HCT116 (cell line): ENCODE measurements around the gene AP2A1. TPM values are rescaled to one million over a fixed set of nuclear protein-coding genes. Genes with fewer than 3 reads are reported as not detected.

ENCODE experiments used
- ATAC-seq: fragments of 200-7000 bp; cut with Tn5 transposase; 2 replicates; pipeline ENCODE4 v1.9.1; 2020; ENCODE audit warnings: mild to moderate bottlenecking, moderate library complexity
- BruUV-seq: library from RNA; stranded (reverse); fragments of 400-500 nt; replicated peaks from 2 replicates; lab custom pipeline; 2021; lab: Mats Ljungman, UMichigan
- CTCF ChIA-PET: fragments of 300-600 bp; sonication (Branson Sonifier 250); formaldehyde crosslinking; loops from one replicate; lab custom pipeline; 2021; ENCODE audit warnings: antibody characterized with exemption; lab: Charles Lee
- POLR2A ChIA-PET: fragments of 300-600, 350-600 bp; sonication (Branson Sonifier 250); formaldehyde crosslinking; loops from one replicate; lab custom pipeline; 2021; ENCODE audit warnings: antibody characterized with exemption; lab: Charles Lee
- RAD21 ChIA-PET, 2 experiments: fragments of 300-600 bp; sonication (Branson Sonifier 250); formaldehyde crosslinking; loops; one replicate each; lab custom pipeline; 2023; ENCODE audit warnings: low total read pairs in 2 of 2; ENCODE audit not compliant: uncharacterized antibody in 2 of 2, unreplicated experiment in 2 of 2, low non-redundant PET in 1 of 2; lab: Charles Lee
- DNase-seq: peaks from one replicate; pipeline ENCODE4 v3.0.0-alpha.2; 2010; ENCODE audit warnings: low read depth, low spot score
- H2AFZ ChIP-seq: fragments of 200-600 bp; shearing (Covaris generic), sonication (generic); 2 replicates; pipeline ENCODE4 v1.6.1; 2017; ENCODE audit warnings: low read depth, mixed run types, mixed read lengths, antibody characterized with exemption, low read length; ENCODE audit not compliant: poor library complexity, severe bottlenecking
- H3K27ac ChIP-seq: 2 replicates; pipeline ENCODE4 v1.5.1; 2012; ENCODE audit warnings: low read depth, low read length
- H3K27me3 ChIP-seq: fragments of 200-600 bp; sonication (generic); 2 replicates; pipeline ENCODE4 v1.6.1; 2016; ENCODE audit warnings: mixed run types, low read length, mixed read lengths; ENCODE audit not compliant: insufficient read depth
- H3K36me3 ChIP-seq, 2 experiments: fragments of 200-500 bp in 1 of 2; fragments of 200-600 bp in 1 of 2; sonication (Bioruptor generic) in 1 of 2; sonication (generic) in 1 of 2; 2 replicates each; pipeline versions ENCODE4 v1.5.1 to v1.6.1; 2014 to 2016; ENCODE audit warnings: low read length in 2 of 2, inconsistent platforms in 1 of 2, mixed read lengths in 1 of 2, mixed run types in 1 of 2; ENCODE audit not compliant: insufficient read depth in 2 of 2, control insufficient read depth in 1 of 2
- H3K4me1 ChIP-seq, 2 experiments: fragments of 200-600 bp in 1 of 2; sonication (generic) in 1 of 2; 2 replicates each; pipeline versions ENCODE4 v1.5.1 to v1.6.1; 2012 to 2017; ENCODE audit warnings: low read length in 2 of 2, inconsistent platforms in 1 of 2, mild to moderate bottlenecking in 1 of 2, mixed read lengths in 1 of 2, mixed run types in 1 of 2, moderate library complexity in 1 of 2; ENCODE audit not compliant: insufficient read depth in 2 of 2, control insufficient read depth in 1 of 2
- H3K4me2 ChIP-seq: fragments of 200-600 bp; sonication (generic); 2 replicates; pipeline ENCODE4 v1.6.1; 2017; ENCODE audit warnings: mixed run types, low read length, mixed read lengths
- H3K4me3 ChIP-seq, 2 experiments: fragments of 200-600 bp in 1 of 2; sonication (generic) in 1 of 2; replicated peaks in 1 of 2; 2 replicates each; pipeline ENCODE4 v1.5.1; 2011 to 2016; ENCODE audit warnings: low read length in 2 of 2, control low read depth in 1 of 2, low read depth in 1 of 2, mild to moderate bottlenecking in 1 of 2, mixed read lengths in 1 of 2, mixed run types in 1 of 2
- H3K79me2 ChIP-seq: fragments of 200-600 bp; sonication (generic); 2 replicates; pipeline ENCODE4 v1.6.1; 2017; ENCODE audit warnings: mild to moderate bottlenecking, mixed run types, low read length, moderate library complexity, mixed read lengths; ENCODE audit not compliant: insufficient read depth
- H3K9ac ChIP-seq: fragments of 200-600 bp; sonication (generic); 2 replicates; pipeline ENCODE4 v1.6.1; 2016; ENCODE audit warnings: low read length, mixed read lengths
- H3K9me2 ChIP-seq: fragments of 200-600 bp; sonication (generic), shearing (Covaris generic); 2 replicates; pipeline ENCODE4 v1.6.1; 2017; ENCODE audit warnings: mixed run types, mild to moderate bottlenecking, moderate library complexity; ENCODE audit not compliant: insufficient read depth
- H3K9me3 ChIP-seq, 2 experiments: fragments of 200-500 bp in 1 of 2; fragments of 200-600 bp in 1 of 2; sonication (Bioruptor generic) in 1 of 2; sonication (generic) in 1 of 2; 2 replicates each; pipeline ENCODE4 v1.6.1; 2014 to 2017; ENCODE audit warnings: low read length in 2 of 2, mixed read lengths in 2 of 2, inconsistent platforms in 1 of 2, low read depth in 1 of 2, mild to moderate bottlenecking in 1 of 2, mixed run types in 1 of 2, moderate library complexity in 1 of 2; ENCODE audit not compliant: control insufficient read depth in 1 of 2, insufficient read depth in 1 of 2
- H4K20me1 ChIP-seq: fragments of 200-600 bp; sonication (generic), shearing (Covaris generic); 2 replicates; pipeline ENCODE4 v1.6.1; 2017; ENCODE audit warnings: mixed run types, mild to moderate bottlenecking, moderate library complexity; ENCODE audit not compliant: insufficient read depth
- CBX3 ChIP-seq: IDR thresholded peaks from 2 replicates; pipeline ENCODE4 v1.6.1; 2012; ENCODE audit warnings: low read depth
- CEBPB ChIP-seq: IDR thresholded peaks from 2 replicates; pipeline ENCODE4 v1.6.1; 2012; ENCODE audit warnings: low read depth
- EGR1 ChIP-seq: IDR thresholded peaks from 2 replicates; pipeline ENCODE4 v1.6.1; 2012; ENCODE audit warnings: low read depth
- ELF1 ChIP-seq: IDR thresholded peaks from 2 replicates; pipeline ENCODE4 v1.6.1; 2012; ENCODE audit warnings: low read depth, borderline replicate concordance
- EZH2 ChIP-seq: fragments of 200-600 bp; sonication (generic); IDR thresholded peaks from 2 replicates; pipeline ENCODE4 v1.6.1; 2017; ENCODE audit warnings: antibody characterized with exemption, mixed run types
- FOSL1 ChIP-seq: IDR thresholded peaks from 2 replicates; pipeline ENCODE4 v1.6.1; 2012; ENCODE audit warnings: low read depth
- POLR2A ChIP-seq: IDR thresholded peaks from 2 replicates; pipeline ENCODE4 v1.7.0; 2011; ENCODE audit warnings: borderline replicate concordance; ENCODE audit not compliant: insufficient read depth, insufficient read length; ENCODE audit errors: extremely low read depth
- POLR2AphosphoS5 ChIP-seq: IDR thresholded peaks from 2 replicates; pipeline ENCODE4 v1.6.1; 2011; ENCODE audit warnings: mild to moderate bottlenecking, low read depth, low read length, moderate library complexity
- RAD21 ChIP-seq: IDR thresholded peaks from 2 replicates; pipeline ENCODE4 v1.6.1; 2012; ENCODE audit warnings: low read depth, mild to moderate bottlenecking
- SIN3A ChIP-seq: IDR thresholded peaks from 2 replicates; pipeline ENCODE4 v1.6.1; 2012; ENCODE audit warnings: low read depth
- SP1 ChIP-seq: IDR thresholded peaks from 2 replicates; pipeline ENCODE4 v1.6.1; 2012; ENCODE audit warnings: low read depth
- SRF ChIP-seq: IDR thresholded peaks from 2 replicates; pipeline ENCODE4 v1.6.1; 2012; ENCODE audit warnings: low read depth
- TCF7L2 ChIP-seq: IDR thresholded peaks from 2 replicates; pipeline ENCODE4 v1.7.0; 2011; ENCODE audit warnings: borderline replicate concordance, inconsistent platforms; ENCODE audit not compliant: insufficient read depth, insufficient read length; ENCODE audit errors: extremely low read depth
- YY1 ChIP-seq: IDR thresholded peaks from 2 replicates; pipeline ENCODE4 v1.6.1; 2011; ENCODE audit warnings: low read length, low read depth, moderate library complexity, mild to moderate bottlenecking; ENCODE audit not compliant: insufficient replicate concordance; ENCODE audit errors: extremely low read depth
- ZFX ChIP-seq: fragments of 450-650 bp; IDR thresholded peaks from 2 replicates; pipeline ENCODE4 v1.6.1; 2017
- ZNF274 ChIP-seq: fragments of 200-500 bp; sonication (Bioruptor generic); IDR thresholded peaks from 2 replicates; pipeline ENCODE4 v1.6.1; 2014; ENCODE audit warnings: mild to moderate bottlenecking, low read depth, low read length, inconsistent platforms
- intact Hi-C: fragments of 100-400 bp; cut with micrococcal nuclease; formaldehyde crosslinking; loops from 2 replicates; pipeline ENCODE4 v1.10.0; 2022
- total RNA-seq: library from RNA; stranded (reverse); gene quantifications from one replicate; pipeline ENCODE4 v1.2.1, GENCODE V29; 2021; ENCODE audit not compliant: unreplicated experiment
- TF ChIP-seq, protein P1 (sequence below): IDR thresholded peaks from 2 replicates; pipeline ENCODE4 v1.6.1; 2012; ENCODE audit warnings: low read depth
- TF ChIP-seq, protein P2 (sequence below), 3 experiments: fragments of 200-600 bp in 1 of 3; sonication (generic) in 1 of 3; IDR thresholded peaks in 2 of 3; conservative IDR thresholded peaks in 1 of 3; 2 replicates each; pipeline ENCODE4 v1.5.1; 2012 to 2017; ENCODE audit warnings: low read depth in 2 of 3, low read length in 2 of 3, antibody characterized with exemption in 1 of 3, borderline replicate concordance in 1 of 3, control low read depth in 1 of 3, mild to moderate bottlenecking in 1 of 3, mixed read lengths in 1 of 3, mixed run types in 1 of 3, moderate library complexity in 1 of 3; ENCODE audit not compliant: insufficient read depth in 1 of 3
- TF ChIP-seq, protein P3 (sequence below): IDR thresholded peaks from 2 replicates; pipeline ENCODE4 v1.6.1; 2011; ENCODE audit warnings: mild to moderate bottlenecking, low read length, moderate library complexity; ENCODE audit not compliant: insufficient replicate concordance; ENCODE audit errors: extremely low read depth
- TF ChIP-seq, protein P4 (sequence below): IDR thresholded peaks from 2 replicates; pipeline ENCODE4 v1.6.1; 2012

The AP2A1 gene
- total RNA-seq, 1 experiment from 2014 or later, result 102 TPM

DNA sequence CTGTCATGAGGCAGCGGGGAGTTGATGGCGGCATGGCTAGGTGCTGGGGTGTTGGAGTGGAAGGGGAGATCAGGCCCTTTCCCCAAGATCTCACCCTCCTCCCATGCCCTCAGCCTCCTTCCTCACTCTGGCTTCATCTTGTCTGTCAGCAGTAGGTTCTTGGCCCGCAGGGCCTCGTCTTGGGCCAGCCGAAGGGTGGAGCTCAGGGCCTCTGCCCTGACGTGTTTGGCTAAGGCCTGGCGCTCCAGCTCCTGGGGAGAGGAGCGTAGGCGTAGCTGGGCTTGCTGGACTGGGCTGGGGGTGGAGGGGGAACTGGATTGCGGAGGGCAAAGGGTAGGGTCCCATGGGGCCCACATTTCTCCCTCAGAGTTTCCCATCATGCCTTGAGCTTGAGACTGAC lies 26.9 kb upstream of the AP2A1 start:
- ChIA-PET POLR2A (no interaction called here), CTCF (no interaction called here), RAD21 (no interaction called here)
- DNase-seq, result no peak
- H3K9me2 ChIP-seq, result no peaks in the 10 kb centered on the region
- H3K27me3 ChIP-seq, result no peaks in the 10 kb centered on the region
- H3K4me3 ChIP-seq, result no peak overlapping the region
- H3K79me2 ChIP-seq, result no peaks in the 10 kb centered on the region
- no peak overlapping the region for H2AFZ ChIP-seq
- no peak for TF ChIP-seq FOSL1
- no peak for TF ChIP-seq ZNF274
- TF ChIP-seq TCF7L2, result no peak
- no peak for TF ChIP-seq ELF1
- TF ChIP-seq CEBPB, result no peak
- TF ChIP-seq, protein P1, sequence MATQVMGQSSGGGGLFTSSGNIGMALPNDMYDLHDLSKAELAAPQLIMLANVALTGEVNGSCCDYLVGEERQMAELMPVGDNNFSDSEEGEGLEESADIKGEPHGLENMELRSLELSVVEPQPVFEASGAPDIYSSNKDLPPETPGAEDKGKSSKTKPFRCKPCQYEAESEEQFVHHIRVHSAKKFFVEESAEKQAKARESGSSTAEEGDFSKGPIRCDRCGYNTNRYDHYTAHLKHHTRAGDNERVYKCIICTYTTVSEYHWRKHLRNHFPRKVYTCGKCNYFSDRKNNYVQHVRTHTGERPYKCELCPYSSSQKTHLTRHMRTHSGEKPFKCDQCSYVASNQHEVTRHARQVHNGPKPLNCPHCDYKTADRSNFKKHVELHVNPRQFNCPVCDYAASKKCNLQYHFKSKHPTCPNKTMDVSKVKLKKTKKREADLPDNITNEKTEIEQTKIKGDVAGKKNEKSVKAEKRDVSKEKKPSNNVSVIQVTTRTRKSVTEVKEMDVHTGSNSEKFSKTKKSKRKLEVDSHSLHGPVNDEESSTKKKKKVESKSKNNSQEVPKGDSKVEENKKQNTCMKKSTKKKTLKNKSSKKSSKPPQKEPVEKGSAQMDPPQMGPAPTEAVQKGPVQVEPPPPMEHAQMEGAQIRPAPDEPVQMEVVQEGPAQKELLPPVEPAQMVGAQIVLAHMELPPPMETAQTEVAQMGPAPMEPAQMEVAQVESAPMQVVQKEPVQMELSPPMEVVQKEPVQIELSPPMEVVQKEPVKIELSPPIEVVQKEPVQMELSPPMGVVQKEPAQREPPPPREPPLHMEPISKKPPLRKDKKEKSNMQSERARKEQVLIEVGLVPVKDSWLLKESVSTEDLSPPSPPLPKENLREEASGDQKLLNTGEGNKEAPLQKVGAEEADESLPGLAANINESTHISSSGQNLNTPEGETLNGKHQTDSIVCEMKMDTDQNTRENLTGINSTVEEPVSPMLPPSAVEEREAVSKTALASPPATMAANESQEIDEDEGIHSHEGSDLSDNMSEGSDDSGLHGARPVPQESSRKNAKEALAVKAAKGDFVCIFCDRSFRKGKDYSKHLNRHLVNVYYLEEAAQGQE, result no peak
- no peak for TF ChIP-seq SIN3A
- TF ChIP-seq, protein P2, sequence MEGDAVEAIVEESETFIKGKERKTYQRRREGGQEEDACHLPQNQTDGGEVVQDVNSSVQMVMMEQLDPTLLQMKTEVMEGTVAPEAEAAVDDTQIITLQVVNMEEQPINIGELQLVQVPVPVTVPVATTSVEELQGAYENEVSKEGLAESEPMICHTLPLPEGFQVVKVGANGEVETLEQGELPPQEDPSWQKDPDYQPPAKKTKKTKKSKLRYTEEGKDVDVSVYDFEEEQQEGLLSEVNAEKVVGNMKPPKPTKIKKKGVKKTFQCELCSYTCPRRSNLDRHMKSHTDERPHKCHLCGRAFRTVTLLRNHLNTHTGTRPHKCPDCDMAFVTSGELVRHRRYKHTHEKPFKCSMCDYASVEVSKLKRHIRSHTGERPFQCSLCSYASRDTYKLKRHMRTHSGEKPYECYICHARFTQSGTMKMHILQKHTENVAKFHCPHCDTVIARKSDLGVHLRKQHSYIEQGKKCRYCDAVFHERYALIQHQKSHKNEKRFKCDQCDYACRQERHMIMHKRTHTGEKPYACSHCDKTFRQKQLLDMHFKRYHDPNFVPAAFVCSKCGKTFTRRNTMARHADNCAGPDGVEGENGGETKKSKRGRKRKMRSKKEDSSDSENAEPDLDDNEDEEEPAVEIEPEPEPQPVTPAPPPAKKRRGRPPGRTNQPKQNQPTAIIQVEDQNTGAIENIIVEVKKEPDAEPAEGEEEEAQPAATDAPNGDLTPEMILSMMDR (IDR thresholded peaks at IDR 0.05 in 2 of 3, conservative IDR thresholded peaks at IDR 0.05 in 1 of 3; ENCODE audit: borderline replicate concordance in 1 of 3, insufficient read depth in 1 of 3, low read depth in 2 of 3, low read length in 2 of 3), result no peak
- no peak for TF ChIP-seq POLR2AphosphoS5
- TF ChIP-seq POLR2A, result no peak
- TF ChIP-seq EGR1, result no peak
- no peak for TF ChIP-seq EZH2
- TF ChIP-seq, protein P3, sequence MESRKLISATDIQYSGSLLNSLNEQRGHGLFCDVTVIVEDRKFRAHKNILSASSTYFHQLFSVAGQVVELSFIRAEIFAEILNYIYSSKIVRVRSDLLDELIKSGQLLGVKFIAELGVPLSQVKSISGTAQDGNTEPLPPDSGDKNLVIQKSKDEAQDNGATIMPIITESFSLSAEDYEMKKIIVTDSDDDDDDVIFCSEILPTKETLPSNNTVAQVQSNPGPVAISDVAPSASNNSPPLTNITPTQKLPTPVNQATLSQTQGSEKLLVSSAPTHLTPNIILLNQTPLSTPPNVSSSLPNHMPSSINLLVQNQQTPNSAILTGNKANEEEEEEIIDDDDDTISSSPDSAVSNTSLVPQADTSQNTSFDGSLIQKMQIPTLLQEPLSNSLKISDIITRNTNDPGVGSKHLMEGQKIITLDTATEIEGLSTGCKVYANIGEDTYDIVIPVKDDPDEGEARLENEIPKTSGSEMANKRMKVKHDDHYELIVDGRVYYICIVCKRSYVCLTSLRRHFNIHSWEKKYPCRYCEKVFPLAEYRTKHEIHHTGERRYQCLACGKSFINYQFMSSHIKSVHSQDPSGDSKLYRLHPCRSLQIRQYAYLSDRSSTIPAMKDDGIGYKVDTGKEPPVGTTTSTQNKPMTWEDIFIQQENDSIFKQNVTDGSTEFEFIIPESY, result no peak
- no peak for TF ChIP-seq CBX3
- TF ChIP-seq YY1, result no peak
- TF ChIP-seq, protein P4, sequence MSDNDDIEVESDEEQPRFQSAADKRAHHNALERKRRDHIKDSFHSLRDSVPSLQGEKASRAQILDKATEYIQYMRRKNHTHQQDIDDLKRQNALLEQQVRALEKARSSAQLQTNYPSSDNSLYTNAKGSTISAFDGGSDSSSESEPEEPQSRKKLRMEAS, result no peak
- TF ChIP-seq SP1, result no peak
- no peak for TF ChIP-seq SRF
- TF ChIP-seq RAD21, result no peak
- no peak for TF ChIP-seq ZFX
- H3K27ac ChIP-seq, result no peak overlapping the region
- H3K4me1 ChIP-seq, result no peaks in the 10 kb centered on the region
- no peaks in the 10 kb centered on the region for H4K20me1 ChIP-seq
- no peak for ATAC-seq
- intact Hi-C loops, result no loop called here
- no TSS peak for BruUV-seq
- H3K9ac ChIP-seq, result no peak overlapping the region
- H3K4me2 ChIP-seq, result no peak overlapping the region
- H3K36me3 ChIP-seq, result no peaks in the 10 kb centered on the region
- no peaks in the 10 kb centered on the region for H3K9me3 ChIP-seq
